Amniotic epithelial cell (primary cell): ENCODE data around the gene TMEM259.
A peak's percentile ranks its signal among the peaks of the same experiment; 100 is the strongest.

ENCODE experiments used
- DNase-seq: peaks from one replicate; pipeline ENCODE4 v3.0.0-alpha.2; 2010; ENCODE audit warnings: low read depth

The TMEM259 gene

DNA sequence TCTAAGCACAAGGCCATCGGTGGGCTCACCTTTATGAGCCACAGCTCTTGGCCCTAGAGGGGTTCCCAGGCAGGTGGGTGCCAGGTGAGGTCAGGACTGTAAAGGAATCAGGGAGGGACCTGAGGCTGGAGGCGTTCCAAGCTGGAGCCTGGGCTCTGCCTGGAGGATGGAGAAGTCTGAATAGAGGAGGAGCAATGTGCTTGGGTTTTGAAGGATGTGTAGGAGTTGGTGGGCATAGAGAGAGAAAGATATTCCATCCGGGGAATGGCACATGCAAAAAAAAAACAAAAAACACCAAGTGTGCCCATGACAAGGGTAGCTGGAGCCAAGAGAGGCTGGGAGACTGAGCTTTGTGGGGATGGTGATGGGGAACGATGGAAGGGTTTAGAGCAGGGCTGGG is 18.3 kb downstream of the TMEM259 start:
- DNase-seq: no peak

DNA sequence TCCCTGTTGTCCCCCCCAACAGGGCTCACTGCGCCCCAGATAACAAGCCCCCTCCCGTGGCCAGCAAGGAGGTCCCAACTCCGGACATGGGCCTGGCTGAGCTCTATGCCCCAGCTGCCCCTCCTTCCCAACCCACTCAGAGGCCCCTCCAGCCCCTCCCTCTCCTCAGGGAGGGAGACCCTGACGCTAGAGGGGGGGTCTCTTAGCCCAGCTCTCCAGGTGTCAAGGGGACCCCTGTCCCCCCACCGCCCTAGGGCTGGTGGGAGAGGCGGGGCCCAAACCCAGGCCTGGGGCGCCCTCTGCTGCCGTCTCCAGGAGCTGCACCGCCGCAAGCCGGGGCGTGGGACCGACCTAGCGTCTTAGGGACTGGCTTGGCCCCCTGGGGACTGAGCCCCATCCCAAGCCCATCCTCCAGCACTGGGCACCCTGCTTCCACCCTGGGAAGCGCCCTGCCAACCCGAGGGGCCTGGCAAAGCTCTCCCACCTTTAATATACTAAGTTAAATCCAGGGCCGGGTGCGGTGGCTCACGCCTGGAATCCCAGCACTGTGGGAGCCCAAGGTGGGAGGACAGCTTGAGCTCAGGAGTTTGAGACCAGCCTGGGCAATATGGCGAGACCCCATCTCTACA is 19.3 kb downstream of the TMEM259 start:
- no peak for DNase-seq

DNA sequence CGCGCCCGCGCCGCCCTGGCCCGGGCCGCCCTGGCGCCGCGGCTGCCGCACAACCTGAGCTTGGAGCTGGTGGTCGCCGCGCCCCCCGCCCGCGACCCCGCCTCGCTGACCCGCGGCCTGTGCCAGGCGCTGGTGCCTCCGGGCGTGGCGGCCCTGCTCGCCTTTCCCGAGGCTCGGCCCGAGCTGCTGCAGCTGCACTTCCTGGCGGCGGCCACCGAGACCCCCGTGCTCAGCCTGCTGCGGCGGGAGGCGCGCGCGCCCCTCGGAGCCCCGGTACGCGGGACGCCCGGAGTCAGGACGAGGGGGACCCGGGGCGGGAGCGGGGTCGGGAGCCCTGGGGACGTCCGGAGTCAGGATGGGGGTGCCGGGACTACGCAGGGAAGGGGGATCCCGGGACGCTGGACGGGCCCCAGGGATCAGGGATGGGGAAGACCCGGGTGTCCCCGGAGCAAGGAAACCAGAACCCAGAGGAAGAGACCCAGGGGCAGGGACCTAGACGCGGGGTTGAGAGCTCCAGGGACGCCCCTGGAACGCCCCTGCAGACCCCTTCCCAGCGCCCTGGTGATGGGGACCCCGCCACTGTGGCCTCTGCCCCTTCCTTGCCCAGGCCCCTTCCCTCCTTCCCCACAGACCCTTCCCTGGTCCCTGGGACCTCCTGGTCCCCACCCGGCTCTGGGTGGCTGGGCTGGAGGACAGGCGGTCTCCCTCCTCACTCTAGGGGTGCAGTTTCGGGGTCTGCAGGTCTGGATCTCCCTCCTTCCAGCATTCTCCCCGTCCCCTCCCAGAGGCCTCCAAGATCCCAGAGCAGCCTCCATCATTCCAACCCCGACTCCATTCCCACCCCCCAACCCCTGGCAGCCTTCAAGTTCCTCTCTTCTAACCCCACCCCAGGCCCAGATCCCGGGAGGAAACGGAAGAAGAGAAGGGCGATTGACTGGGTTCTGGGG is 20.1 kb downstream of the TMEM259 start:
- DNase-seq: no peak

DNA sequence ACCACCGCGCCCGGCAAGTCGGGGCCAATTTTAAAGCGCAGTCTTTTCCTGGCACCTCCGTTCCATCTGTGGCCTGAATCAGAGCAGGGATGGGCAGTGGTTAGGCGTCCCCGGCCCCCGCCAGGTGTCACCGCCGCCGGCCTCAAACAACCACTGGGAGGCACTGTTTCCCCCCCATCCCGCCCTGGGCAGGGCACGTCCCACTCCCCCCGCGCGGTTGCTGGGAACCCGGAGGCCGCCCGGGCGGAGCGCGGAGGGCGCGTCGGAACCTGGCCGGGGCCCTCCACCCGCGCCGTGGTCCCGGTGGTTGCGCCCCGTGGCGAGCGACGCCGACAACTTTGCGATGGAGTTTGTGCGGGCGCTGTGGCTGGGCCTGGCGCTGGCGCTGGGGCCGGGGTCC is 20.8 kb downstream of the TMEM259 start, which contains the start of gene GRIN3B:
Gene GRIN3B (plus strand): TSS at position 325 of the 400 bp plus-strand sequence. CDS start 19 bp downstream, at position 344.
- peak; percentile 21 for DNase-seq

DNA sequence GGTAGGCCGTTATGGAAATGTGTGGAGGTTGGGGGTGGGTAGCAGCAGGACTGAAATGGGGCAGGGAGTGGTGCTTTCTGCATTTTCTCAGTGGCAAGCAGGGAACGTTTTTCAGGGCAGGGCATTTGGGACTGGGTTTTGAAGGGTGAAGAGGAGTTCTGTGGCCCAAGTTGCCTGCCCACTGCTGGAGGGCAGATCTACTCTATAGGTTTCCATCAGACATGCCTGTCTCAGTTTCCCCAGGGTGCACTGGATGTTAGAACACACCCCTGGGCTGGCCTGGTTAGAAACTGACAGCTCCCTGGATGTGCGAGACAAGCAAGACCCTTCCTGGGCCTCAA is 21.6 kb downstream of the TMEM259 start:
- no peak for DNase-seq

DNA sequence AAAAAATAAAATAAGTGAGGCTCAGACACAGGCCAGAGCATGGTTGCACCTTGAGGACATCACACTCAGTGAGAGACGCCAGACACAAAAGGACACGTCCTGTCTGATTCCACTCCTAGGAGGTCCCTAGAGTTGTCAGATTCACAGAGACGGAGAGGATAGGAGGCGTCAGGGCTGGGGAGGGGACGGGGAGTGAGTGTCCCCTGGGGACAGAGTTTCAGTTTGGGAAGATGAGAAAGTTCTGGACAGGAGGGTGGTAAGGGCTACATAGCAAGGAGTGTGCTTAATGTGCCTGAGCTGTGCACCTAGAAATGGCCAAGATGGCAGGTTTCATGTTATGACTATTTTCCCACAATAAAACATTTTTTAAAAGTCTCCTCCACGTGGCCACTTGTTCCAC is 22.9 kb downstream of the TMEM259 start:
- DNase-seq: no peak

DNA sequence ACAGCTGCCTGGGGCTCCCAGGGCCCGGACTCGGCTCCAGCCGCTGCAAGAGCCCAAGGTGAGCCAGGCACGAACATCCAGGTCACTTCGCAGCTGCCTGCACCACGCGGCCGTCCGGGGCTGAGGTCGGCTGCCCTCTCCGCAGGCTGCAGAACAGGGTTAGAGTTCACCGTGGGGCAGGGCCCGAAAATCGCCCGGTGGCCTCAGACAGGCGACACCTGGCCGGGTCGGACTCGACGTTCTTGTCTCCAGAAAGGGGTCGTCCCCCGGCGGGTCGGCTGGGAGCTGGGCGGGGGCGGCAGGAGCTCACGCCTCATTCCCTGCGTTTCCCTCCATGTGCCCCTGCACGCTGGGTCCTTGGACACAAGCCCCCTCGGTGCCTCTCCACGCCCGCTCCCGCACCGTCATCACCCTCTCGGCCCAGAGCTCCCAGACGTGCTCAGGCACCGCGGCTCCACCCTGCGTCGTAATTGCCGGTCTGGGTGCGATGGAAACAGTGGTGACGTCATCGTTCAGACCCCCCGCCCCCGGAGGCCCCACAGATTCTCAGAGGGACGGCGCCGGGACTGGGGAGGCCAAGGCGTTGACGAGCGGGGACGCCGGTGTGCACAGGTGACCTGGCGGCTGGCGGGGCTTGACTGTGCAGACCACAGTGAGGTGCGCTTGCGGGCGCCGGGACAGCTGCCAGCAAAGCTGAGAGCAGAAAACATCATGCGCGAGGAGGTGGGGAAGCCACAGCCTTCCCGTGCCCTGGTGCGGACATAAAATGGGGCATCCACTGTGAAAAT is 24.7 kb downstream of the TMEM259 start:
- DNase-seq: no peak

DNA sequence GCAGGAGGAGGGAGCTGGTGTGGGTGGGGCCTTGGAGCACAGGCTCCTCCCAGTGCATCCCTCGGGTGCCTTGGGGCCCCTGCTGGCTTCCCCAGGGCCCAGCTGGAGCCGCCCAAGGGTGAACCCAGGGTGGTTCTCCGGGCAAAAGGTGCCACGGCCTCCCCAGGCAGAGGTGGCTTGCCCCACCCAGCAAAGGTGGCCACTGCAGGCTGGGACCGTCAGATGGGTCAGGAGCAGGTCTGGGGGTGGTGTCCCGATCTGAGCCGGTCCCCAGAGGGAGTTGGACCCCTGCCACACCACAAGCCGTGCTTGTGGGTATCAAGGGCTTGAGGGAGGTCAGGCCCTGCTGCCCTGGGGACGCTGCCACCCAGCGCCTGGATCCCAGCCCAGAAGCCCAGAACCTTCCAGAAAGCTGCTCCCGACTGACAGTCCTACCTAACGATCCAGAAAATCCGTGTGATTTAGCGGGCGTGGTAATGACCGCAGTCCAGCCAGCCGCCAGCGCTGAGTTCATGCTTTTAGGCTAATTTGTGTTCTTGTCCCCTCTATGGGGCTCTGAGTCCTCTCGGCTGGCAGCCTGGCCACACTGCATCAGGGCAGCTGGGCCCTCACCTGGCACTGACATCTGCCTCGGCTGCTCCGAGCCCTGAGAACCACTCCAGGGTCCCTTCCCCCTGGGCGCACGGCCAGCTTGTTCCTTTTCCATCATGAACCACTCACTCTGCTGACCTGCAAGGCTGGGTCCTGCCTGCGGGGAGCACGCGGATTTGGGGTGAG is 25.7 kb downstream of the TMEM259 start:
- DNase-seq: no peak

DNA sequence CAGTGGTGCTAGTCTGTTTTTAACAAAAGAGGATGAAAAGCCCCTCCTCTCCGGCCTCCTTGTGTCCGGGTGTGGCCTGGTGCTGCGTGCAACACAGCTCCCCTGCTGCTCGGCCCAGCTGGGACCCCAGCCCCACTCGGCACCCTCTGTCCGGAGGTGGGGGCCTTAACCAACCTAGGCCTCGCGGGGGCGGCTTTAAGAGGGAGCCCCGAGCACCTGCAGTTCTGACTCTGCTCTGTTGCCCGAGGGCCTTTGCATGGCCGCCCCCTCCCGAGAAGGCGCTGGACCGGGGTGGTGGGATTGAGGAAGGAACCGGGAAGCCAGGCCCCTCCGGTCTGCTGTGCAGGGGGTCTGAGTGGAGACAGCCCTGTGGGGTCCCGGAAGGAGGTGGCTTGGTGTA is 26.4 kb downstream of the TMEM259 start:
- no peak for DNase-seq

DNA sequence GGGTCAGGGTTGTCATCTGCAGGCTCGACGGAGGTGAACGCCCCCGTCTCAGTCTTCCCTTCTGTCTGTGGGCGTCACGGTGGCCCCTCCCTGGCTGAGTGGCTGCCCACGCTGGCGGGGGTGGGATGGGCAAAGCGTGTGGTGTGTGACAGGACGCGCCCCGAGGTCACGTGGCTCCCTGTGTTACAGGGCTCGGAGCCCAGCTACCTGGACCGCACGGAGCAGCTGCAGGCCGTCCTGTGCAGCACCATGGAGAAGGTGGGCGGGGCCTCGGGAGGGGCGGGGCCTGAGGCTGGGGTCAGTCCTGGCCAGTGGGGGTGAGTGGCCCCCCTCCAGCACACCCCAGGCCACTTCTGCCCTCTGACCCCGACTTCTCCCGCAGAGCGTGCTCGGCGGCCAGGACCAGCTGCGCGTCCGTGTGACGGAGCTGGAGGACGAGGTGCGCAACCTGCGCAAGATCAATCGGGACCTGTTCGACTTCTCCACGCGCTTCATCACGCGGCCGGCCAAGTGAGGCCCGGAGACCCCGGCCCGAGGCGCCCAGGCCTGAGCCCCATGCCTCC is 27.0 kb downstream of the TMEM259 start:
- no peak for DNase-seq

DNA sequence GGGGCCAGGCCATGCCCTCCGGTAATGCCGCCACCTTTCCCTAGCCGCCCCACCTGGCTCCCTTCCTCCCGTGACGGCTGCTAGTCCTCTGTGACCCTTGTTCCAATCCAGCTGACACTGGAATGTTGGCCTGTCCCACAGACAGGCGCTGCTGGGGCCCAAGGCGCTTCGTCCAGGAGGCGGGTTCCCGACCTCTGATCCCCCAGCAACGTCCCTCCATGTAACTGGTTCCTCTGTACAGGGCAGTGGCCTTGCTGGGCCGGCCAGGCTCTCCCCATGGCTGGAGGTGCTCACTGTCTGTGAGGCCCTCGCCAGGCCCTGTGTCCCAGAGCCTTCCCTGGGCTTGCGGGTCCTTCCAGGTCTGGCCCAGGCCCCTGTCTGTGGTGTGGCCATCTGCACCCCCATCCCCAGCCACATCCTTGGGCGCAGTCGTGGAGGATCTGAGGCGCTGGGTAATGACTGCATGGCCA is 27.5 kb downstream of the TMEM259 start:
- no peak for DNase-seq

DNA sequence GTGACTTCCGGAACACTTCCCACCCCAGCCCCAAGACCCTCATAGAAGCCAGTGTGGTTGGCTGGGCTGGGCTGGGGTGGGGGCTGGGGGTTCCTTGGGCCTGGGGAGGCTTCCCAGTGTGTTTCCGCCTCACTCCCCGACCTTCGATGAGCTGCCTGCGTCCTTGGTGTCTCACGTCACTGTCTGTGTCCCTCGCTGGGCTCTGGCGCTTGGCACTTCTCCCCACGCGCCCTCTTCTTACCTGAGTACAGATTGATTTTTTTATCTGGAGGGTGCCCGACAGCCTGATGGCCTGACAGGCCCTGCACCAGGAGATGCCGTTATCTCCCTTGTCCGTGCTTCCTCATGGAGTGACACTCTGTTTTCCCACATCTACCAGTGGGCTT is 28.3 kb downstream of the TMEM259 start:
- DNase-seq: no peak

DNA sequence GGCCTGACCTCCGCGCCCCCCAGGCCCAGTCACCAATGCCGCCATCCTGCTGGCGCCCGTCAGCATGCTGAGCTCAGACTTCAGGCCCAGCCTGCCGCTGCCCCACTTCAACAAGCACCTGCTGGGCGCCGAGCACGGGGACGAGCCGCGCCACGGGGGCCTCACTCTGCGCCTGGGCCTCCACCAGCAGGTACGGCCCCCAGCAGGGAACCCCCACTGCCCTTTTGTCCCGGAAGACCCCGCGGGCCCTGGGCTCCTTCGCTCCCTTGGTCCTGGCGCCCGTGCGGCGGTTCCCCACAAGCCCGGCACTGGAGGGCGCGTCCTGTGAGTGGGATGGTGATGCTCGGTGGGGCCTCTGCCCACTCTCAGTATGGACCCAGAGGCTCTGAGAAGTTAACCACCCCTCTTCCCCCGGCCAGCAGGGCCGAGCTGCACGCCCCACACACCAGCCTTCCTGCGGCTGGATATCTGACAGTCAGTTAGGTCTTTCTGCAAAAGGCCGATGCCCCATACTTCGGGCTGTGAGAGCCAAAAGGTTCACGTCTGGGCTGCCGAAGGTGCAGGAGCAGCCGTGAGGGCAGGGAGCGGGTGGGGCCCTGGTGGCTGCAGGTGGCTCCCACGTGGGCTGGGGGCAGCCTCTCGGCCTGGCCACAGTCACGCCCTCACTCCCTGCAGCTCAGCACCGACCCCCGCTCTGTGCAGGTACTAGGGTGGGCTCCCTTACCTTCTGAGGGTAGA is 28.8 kb downstream of the TMEM259 start:
- DNase-seq: no peak

DNA sequence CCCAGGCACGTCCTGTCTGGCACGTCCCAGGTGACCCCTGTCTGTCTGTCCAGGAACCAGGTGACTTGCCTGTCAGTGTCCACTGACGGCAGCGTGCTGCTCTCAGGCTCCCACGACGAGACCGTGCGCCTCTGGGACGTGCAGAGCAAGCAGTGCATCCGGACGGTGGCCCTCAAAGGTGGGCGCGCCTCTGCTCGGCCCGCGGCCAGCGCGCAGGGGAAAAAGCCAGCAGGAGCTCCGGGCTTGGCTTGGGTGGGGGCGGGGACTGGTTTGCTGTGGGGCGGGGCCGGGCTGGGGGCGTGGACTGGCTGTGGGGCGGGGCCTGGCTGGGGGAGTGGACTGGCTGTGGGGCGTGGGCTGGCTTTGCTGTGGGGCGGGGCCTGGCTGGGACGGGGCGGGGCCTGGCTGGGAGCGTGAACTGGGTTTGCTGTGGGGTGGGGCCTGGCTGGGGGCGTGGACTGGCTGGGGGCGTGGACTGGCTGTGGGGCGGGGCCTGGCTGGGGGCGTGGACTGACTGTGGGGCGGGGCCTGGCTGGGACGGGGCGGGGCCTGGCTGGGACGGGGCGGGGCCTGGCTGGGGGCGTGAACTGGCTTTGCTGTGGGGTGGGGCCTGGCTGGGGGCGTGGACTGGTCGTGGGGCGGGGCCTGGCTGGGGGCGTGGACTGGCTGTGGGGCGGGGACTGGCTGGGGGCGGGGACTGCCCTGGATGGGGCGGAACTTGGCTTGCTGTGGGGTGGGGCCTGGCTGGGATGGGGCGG is 29.6 kb downstream of the TMEM259 start:
- DNase-seq: peak; percentile 51

DNA sequence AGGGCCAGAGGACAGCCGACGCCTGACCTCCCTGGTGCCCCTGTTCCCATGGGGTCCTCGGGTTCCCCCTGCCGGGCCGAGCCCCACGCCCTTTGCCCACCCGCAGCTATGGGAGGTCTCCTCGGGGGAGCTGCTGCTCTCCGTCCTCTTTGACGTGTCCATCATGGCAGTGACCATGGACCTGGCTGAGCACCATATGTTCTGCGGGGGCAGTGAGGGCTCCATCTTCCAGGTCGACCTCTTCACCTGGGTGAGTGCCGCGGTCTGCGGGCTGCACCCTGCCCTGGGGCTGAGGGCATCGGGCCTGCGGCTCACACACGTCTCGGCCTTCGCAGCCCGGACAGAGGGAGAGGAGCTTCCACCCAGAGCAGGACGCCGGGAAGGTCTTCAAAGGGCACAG is 30.2 kb downstream of the TMEM259 start:
- no peak for DNase-seq

DNA sequence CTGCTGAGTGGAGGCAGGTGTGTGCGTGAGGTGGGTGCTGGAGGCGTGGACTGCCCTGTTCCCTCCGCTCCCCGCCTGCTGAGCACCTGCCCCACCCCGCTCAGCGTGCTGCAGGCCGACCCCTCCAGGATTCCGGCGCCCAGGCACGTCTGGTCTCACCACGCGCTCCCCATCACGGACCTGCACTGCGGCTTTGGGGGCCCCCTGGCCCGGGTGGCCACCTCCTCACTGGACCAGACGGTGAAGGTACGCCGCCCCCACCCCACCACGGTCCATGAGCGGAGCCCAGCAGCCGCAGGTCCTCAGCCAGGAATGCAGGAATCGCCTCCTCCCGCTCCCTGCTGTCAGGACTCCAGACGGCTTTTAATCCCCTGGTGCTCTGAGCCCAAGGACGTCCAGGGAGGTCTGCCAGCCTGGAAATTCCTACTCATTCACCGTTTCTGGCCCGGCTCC is 30.8 kb downstream of the TMEM259 start:
- peak; percentile 72 for DNase-seq

DNA sequence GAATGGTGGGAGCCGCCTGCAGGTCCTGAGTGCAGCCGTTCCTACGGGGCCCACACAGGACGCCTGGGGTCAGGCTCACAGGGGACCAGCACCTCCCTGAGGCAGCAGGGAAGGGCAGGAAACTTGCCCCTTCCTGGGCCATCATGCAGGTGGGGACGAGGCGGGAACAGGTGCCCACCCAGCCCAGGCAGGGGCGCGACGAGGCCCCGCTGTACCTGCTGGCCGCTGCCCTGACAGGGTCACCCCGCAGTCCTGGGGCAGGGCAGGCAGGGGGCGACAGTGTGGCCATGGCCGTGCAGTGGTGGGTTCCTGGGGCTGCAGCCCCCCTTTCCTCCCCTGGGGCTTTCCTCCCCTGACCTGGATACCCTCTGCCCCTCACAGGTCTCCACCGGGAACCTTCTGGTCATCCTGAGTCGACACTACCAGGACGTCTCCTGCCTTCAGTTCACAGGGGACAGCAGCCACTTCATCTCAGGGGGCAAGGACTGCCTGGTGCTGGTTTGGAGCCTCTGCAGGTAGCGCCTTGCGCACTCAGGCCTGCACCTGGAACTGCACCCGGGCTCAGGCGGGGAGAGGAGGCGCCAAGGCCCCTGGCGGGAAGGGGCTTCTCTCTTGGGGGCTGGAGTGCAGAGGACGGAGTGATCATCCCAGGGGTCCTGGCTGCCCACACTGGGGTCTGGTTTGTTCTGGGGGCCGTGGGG is 31.4 kb downstream of the TMEM259 start:
- no peak for DNase-seq

DNA sequence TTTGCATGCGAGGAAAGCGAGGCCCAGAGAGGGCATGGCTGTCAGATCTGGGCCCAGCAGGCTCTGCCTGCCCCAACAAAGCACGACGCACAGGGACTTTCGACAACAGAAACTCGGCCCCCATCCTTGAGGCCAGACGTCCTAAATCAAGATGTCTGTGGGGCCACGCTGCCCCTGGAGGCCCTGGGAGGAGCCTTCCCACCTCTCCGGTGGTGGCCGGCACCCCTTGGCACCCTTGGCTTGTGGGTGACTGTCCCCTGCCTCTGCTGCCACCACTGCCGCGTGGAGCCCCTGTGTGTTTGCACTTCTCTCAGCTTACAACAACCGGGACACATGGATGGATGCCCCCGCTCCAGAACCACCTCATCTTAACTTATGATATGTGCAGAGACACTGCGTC is 32.4 kb downstream of the TMEM259 start:
- no peak for DNase-seq

DNA sequence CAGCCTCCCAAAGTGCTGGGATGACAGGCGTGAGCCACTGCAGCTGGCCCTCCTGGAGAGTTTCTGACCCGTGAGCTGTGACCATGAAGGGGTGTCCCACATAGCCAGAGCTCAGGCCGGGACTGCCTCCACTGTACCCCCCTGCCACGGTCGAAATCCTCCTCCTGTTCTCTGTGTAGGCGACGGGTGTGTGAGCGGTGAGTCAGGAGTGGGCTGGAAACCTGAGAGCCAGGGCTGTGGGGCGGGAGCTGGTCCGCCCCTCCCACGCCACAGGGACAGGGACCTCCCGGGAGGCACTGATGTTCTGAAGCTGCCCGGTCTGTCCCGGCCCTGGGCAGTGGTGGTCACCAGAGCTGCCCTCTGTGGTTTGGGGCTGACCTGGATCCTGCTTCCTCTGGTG is 32.8 kb downstream of the TMEM259 start:
- peak; percentile 10 for DNase-seq
